ENCODE data around the gene TTLL5. TPM values are rescaled to one million over a fixed set of nuclear protein-coding genes. Genes with fewer than 3 reads are reported as not detected.

Gene TTLL5
- total and polyA plus RNA-seq, 2 of the 4 experiments (the other 2 are of a cell fraction): 11.9 to 16.7 TPM

GRCh38 chr14:75805646-75806045 lies 144.6 kb downstream of the TTLL5 start:
- Histone ChIP-seq H4K20me1 (ENCODE audit: insufficient read depth, low read length) (no peaks in the 10 kb centered on the region), H2BK15ac (ENCODE audit: low read depth, low read length) (no peak overlapping the region), H2BK20ac (ENCODE audit: low read depth, low read length) (no peak overlapping the region), H3K27ac (ENCODE audit: insufficient read depth, low read length) (no peak overlapping the region), H3K36me3 (ENCODE audit: control insufficient read depth, insufficient read depth, low read length) (peaks cover under 1% of the 10 kb centered on the region; the same call in 1 of the 2 replicates), H3K14ac (replicated peaks; ENCODE audit: low read depth, low read length) (no peak overlapping the region), H3K4me2 (ENCODE audit: low read depth, low read length) (no peak overlapping the region), H3K27me3 (ENCODE audit: control insufficient read depth, insufficient read depth, low read length) (no peaks in the 10 kb centered on the region), H2BK5ac (ENCODE audit: low read depth, low read length, poor library complexity, severe bottlenecking) (no peak overlapping the region), H3K9me3 (ENCODE audit: control insufficient read depth, insufficient read depth, low read length) (no peaks in the 10 kb centered on the region), H4K8ac (ENCODE audit: low read depth in 2 of 2, low read length in 2 of 2) (no peak overlapping the region), H2BK120ac (ENCODE audit: low read depth, low read length) (no peak overlapping the region), H2AK5ac (ENCODE audit: low read depth, low read length) (no peak overlapping the region), H3K4me3 (ENCODE audit: insufficient read depth, low read depth, low read length) (no peak overlapping the region), H3K4ac (ENCODE audit: low read depth, low read length) (no peak overlapping the region), H3K9ac (ENCODE audit: low read depth, low read length) (no peak overlapping the region), H4K91ac (ENCODE audit: insufficient read depth, low read depth, low read length) (no peak overlapping the region), H3K79me1 (ENCODE audit: low read depth in 1 of 2, low read length in 2 of 2) (0 out of 4 replicates have a peak, but pooled peaks cover 0 to 4% of the 10 kb centered on the region in 2 experiments), H3K23ac (ENCODE audit: low read depth, low read length) (no peak overlapping the region), H3K9me1 (ENCODE audit: insufficient read depth, low read length) (no peaks in the 10 kb centered on the region), H3K18ac (ENCODE audit: low read depth, low read length) (no peak overlapping the region), H3K4me1 (ENCODE audit: control insufficient read depth, insufficient read depth, low read length) (no peaks in the 10 kb centered on the region), H2AK9ac (replicated peaks; ENCODE audit: low read depth, low read length, poor library complexity) (no peak overlapping the region), H4K5ac (ENCODE audit: low read depth, low read length) (no peak overlapping the region), H2AFZ (replicated peaks; ENCODE audit: low read length, poor library complexity) (no peak overlapping the region), H3K56ac (ENCODE audit: extremely low read depth, insufficient read depth, low read length) (no peak overlapping the region)
- ChIA-PET CTCF (no interaction called here), POLR2A (ENCODE audit: unreplicated experiment) (no interaction called here)
- ATAC-seq (ENCODE audit: low read depth) (no peak), DNase-seq (no peak)
- intact Hi-C loops (cut with micrococcal nuclease): no loop called here
- TF ChIP-seq NFE2L2 (IDR thresholded peaks at IDR 0.05; ENCODE audit: low read depth, low read length) (no peak), CHD1 (IDR thresholded peaks at IDR 0.05; ENCODE audit: low read depth, low read length) (no peak), MAZ (IDR thresholded peaks at IDR 0.05; ENCODE audit: borderline replicate concordance, low read depth, low read length) (no peak), MAFK (IDR thresholded peaks at IDR 0.05; ENCODE audit: low read depth, low read length) (no peak), MXI1 (IDR thresholded peaks at IDR 0.05; ENCODE audit: borderline replicate concordance, low read depth, low read length) (no peak), CEBPB (IDR thresholded peaks at IDR 0.05; ENCODE audit: low read depth, low read length) (no peak), BHLHE40 (IDR thresholded peaks at IDR 0.05; ENCODE audit: low read depth, low read length) (no peak), ELK1 (IDR thresholded peaks at IDR 0.05; ENCODE audit: borderline replicate concordance, low read depth, low read length) (no peak), POLR2A (IDR thresholded peaks at IDR 0.05; ENCODE audit: low read depth, low read length) (no peak), RCOR1 (IDR thresholded peaks at IDR 0.05; ENCODE audit: insufficient replicate concordance, low read length) (no peak)
- TF ChIP-seq, protein P1, sequence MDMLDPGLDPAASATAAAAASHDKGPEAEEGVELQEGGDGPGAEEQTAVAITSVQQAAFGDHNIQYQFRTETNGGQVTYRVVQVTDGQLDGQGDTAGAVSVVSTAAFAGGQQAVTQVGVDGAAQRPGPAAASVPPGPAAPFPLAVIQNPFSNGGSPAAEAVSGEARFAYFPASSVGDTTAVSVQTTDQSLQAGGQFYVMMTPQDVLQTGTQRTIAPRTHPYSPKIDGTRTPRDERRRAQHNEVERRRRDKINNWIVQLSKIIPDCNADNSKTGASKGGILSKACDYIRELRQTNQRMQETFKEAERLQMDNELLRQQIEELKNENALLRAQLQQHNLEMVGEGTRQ (IDR thresholded peaks at IDR 0.05; ENCODE audit: low read depth, low read length): no peak
- dilution Hi-C loops (cut with HindIII; ENCODE audit: low sequenced_read_pairs, unreplicated experiment): no loop called here
- in situ Hi-C loops (cut with MboI; ENCODE audit: low sequenced_read_pairs): no loop called here
- no TSS peak for BruUV-seq (replicated peaks)
